H1 (cell line): ENCODE measurements around the gene HOXD10. TPM values are rescaled to one million over a fixed set of nuclear protein-coding genes. Genes with fewer than 3 reads are reported as not detected.

Experiments used
- BCL11A ChIP-seq, 2 experiments: IDR thresholded peaks; one replicate each; pipeline ENCODE4 v1.6.1; 2011; ENCODE audit warnings: low read depth in 2 of 2, low read length in 2 of 2, mild to moderate bottlenecking in 2 of 2
- BRCA1 ChIP-seq: IDR thresholded peaks from 2 replicates; pipeline ENCODE4 v1.6.1; 2012; ENCODE audit warnings: low read depth, low read length, improper control_type of control experiment
- CREB1 ChIP-seq: IDR thresholded peaks from 2 replicates; pipeline ENCODE4 v1.6.1; 2012; ENCODE audit warnings: inconsistent platforms
- HDAC6 ChIP-seq: IDR thresholded peaks from one replicate; pipeline ENCODE4 v1.7.1; 2012; ENCODE audit warnings: low read depth, mild to moderate bottlenecking, inconsistent platforms, low read length, moderate library complexity
- RAD21 ChIP-seq, 2 experiments: IDR thresholded peaks in 1 of 2; conservative IDR thresholded peaks in 1 of 2; 2 replicates each; pipeline ENCODE4 v1.6.1; 2011; ENCODE audit warnings: low read depth in 2 of 2, low read length in 2 of 2, improper control_type of control experiment in 1 of 2, inconsistent platforms in 1 of 2, mild to moderate bottlenecking in 1 of 2, moderate library complexity in 1 of 2
- RXRA ChIP-seq: IDR thresholded peaks from 2 replicates; pipeline ENCODE4 v1.6.1; 2011; ENCODE audit warnings: low read depth, mild to moderate bottlenecking, low read length, moderate library complexity; ENCODE audit not compliant: insufficient read depth
- SP2 ChIP-seq: IDR thresholded peaks from 2 replicates; pipeline ENCODE4 v1.6.1; 2012; ENCODE audit warnings: mild to moderate bottlenecking, low read length, inconsistent platforms
- polyA plus RNA-seq, 7 experiments: library from polyadenylated mRNA; depleted of rRNA in 3 of 7; stranded (reverse) in 5 of 7; unstranded in 2 of 7; fragments of >200 nt in 5 of 7; fragments of 200-250 nt in 2 of 7; gene quantifications; 1 replicate in 5 of 7; 2 replicates in 1 of 7; 4 replicates in 1 of 7; pipeline versions ENCODE4 v1.2.1 to v1.2.3, GENCODE V29; 2011 to 2013; ENCODE audit warnings: missing spikeins in 2 of 7, mixed read lengths in 2 of 7
- total RNA-seq: library from RNA; stranded (reverse); fragmentation: NEBNext Ultra II Directional; extraction: Animal tissue kit (Norgen Biotek cat#: 25700); gene quantifications from 2 replicates; pipeline ENCODE4 v1.2.1, GENCODE V29; 2021
- TF ChIP-seq, protein P1 (sequence below): IDR thresholded peaks from 2 replicates; pipeline ENCODE4 v1.6.1; 2011; ENCODE audit warnings: low read length, improper control_type of control experiment

HOXD10 gene
- total and polyA plus RNA-seq, 2 of the 8 experiments (the other 6 are each of a cell fraction or from before 2014, with no cell fraction given): not detected

DNA sequence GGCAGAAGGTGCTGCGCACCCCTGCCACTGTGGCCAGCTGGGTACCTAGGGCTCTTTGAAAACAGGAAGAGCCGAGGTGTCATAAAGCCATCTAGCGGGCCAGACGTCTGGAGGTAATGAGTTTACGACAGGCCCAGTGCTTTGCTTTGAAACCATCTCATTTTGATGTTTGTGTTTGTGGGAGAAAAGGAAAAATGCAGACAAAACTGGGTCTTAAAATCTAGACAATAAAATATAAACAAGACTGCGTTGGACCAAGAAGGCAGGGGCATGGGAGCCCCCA is 9.1 kb downstream of the HOXD10 start (continued):
- TF ChIP-seq RXRA (no peak), BCL11A (IDR thresholded peaks at IDR 0.05; ENCODE audit: low read depth in 2 of 2, low read length in 2 of 2) (no peak), HDAC6 (no peak), SP2 (no peak), RAD21 (IDR thresholded peaks at IDR 0.05 in 1 of 2, conservative IDR thresholded peaks at IDR 0.05 in 1 of 2; ENCODE audit: low read depth in 2 of 2, low read length in 2 of 2) (no peak), BRCA1 (no peak), CREB1 (no peak)
- TF ChIP-seq, protein P1, sequence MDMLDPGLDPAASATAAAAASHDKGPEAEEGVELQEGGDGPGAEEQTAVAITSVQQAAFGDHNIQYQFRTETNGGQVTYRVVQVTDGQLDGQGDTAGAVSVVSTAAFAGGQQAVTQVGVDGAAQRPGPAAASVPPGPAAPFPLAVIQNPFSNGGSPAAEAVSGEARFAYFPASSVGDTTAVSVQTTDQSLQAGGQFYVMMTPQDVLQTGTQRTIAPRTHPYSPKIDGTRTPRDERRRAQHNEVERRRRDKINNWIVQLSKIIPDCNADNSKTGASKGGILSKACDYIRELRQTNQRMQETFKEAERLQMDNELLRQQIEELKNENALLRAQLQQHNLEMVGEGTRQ: no peak
- TF ChIP-seq, all 59 proteins: peak for 0
